ENCODE measurements around the gene KRTAP23-1.

KRTAP23-1 gene

DNA sequence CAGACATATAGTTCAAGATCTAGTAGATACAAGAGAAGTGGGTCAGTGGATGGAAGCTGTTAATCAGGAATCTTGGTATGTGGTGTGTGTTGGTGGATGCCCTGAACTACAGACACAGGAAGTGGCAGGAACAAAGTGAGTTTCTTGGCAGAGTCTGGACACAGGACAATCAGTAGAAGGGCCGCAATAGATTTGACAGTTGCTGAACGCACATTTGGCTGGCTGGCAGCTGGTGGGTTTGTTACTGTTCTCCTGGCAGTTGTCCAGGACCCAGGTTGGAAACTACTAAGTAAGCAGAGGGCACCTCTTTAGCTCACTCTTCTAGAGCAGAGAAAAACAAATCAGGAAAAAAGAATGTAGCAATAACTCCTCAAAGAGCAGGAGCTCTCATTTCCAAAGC lies 41.5 kb downstream of the KRTAP23-1 start:
- no peak for DNase-seq (ENCODE audit: low read depth)

DNA sequence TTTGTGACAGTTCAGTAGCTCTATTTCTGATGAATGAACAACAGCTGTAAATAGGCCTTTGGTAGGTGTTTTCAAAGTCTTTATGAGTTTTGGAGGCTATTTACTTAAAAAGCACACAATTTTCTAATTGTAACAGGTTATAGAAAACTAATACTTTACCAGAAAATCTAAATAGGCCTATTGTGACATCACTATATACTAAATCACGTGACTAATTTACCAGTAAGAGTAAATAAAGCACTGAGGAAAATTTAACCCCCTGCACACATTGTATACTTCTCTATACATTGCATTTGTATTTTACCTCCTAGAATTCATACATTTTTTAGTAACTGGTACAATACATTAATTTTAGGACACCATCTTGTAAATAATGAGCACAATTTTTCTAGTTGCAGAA lies 43.3 kb downstream of the KRTAP23-1 start:
- DNase-seq (ENCODE audit: low read depth), result no peak

All from activated T-helper 1 cell treated with Interleukin-2 at 50 U/mL for 16 hours (primary cell).